GM18517 (cell line): ENCODE results near the gene CSGALNACT2.

ENCODE experiments used
- ATAC-seq: cut with Tn5 transposase; IDR thresholded peaks from one replicate; pipeline ENCODE4 v1.9.1; 2021; ENCODE audit warnings: mild to moderate bottlenecking, moderate library complexity; ENCODE audit not compliant: unreplicated experiment

CSGALNACT2 gene

DNA sequence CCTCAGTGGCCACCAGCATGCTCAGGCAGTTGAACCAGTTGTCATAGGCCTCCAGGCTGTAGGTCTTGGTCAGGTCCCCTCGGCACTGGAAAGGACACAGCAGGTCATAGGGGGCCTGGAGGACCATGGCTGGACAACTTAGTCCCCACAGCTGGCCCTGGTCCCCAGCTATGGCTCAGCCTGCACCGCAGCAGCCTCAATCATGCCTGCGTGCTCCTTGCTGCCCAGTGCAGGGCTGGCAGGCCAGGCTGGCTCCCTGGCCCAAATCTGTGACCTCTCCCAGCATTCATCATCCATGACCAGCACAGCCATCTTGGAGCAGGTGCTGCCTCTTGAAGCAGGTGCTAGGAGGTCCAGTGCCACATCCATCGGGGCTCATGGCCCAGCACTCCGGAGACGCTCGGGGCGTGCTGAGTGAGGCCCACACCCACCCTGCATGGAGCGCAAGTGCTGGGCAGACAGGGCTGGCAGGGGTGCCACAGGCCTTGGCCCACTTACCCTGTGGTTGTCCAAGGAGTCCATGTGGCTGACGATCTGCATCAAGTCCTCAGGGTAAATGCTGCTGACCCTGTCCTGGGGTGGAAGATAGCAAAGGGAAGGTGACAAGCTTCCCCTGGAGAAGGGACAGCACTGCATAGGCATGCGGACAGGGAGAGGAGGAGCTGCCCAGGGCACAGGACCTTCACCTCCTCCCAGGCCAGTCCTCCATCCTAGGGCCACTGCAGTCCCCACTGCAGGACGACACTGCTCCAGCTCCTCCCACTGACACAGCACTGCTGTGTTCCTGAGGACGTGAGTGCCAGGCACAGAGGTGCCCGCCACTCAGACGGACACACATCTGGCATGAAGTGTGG, 61.7 kb downstream of the CSGALNACT2 start:
- ATAC-seq = no peak

DNA sequence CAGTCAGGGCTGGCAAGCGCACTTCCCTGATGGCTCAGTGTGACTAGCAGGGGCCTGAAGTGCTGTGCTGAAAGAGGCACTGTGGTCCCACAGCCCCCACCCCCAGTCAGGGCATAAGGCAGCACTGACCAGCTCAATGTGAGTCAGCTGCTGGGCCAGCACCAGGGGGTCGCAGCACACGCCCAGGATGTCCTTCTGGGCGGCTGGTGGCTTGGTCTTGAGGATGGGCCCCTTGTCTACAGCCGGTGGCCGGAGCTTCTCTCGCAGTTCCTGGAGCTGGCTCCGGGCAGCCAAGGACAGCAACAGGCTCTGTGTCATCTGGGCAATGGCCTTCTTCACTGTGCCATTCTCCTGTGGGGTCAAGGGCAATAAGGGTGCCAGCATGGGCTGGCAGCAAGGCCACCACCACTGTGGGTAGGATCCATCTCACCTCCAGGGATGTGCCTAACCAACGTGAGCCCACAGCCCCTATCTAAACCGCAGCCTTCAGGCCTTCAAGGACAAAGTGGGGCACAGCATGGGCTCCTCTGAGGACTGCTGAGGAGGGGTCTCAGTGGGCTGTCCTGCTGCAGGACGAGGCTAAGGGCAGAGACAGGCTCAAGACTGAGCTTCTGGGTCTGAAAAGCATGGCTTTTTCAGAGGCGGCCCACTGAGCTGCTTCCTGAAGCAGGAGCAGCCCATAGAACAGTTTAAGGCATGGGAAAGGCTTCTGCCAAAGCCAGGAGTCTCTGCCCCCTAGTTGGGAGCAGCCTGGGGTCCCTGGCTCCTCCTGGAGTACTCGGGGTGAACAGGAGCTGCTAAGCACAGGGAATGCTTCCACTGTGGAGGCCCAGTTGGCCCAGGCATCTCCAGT, 62.5 kb downstream of the CSGALNACT2 start:
- no peak for ATAC-seq

DNA sequence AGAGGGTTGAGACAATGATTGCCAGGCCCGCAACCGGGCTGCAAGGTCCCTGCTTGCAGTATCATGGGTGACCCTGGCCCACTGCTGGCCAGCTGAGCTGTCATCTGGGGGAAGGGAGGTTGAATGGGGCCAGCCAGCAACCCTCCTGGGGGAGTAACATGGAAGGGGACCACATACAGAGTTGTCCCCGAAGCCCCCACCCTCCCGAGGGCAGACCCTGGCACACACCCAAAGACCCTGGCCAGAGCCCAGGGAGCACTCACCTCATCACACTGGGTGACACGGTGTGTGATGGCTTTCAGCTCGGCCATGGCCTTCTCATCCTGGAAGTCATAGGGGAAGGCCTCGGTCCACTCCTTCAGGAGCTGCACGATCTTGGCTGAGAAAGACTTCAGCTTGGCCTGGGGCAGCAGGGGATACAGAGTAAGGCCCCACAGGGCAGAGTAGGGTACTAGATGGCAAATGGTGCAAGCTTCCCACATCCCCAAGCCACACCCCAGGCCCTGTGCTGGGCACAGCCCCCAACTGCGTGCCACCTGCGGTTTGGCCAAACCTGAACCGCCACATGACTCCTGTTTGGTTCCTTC, 63.4 kb downstream of the CSGALNACT2 start:
- ATAC-seq = no peak

GRCh38 chr10:43202224-43202656, 64.0 kb downstream of the CSGALNACT2 start:
- peak; percentile 59 for ATAC-seq

DNA sequence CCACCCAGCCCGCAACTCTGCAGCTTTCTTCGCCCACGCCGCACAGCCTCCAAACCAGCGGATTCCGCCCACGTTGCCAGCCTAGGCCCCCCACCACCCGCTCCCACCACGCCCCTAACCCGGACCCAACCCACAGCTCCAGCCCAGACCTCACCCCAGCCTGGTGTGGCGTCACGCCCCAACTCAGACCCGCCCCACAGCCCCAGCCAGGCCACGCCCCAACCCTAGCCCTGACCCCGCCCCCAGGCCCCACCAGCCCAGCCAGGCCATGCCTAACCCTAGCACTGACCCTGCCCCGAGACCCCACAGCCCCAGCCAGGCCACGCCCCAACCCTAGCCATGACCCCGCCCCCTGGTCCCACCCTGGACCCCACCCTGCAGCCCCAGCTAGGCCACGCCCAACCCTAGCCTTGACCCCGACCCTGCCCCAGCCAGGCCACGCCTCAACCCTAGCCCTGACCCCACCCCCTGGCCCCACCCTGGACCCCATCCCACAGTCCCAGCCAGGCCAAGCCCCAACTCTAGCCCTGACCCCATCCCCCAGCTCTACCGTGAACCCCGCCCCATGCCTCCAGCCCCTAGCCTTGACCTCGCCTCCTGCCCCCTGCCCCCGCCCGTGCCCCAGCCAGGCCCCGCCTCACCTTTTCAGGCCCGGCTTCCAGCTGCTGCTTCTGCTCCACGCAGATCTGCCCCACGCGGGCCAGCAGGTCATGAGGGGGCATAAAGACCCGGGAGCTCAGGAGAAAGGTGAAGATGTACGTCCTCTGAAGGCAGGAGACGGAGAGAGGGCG, 64.6 kb downstream of the CSGALNACT2 start:
- no peak for ATAC-seq

DNA sequence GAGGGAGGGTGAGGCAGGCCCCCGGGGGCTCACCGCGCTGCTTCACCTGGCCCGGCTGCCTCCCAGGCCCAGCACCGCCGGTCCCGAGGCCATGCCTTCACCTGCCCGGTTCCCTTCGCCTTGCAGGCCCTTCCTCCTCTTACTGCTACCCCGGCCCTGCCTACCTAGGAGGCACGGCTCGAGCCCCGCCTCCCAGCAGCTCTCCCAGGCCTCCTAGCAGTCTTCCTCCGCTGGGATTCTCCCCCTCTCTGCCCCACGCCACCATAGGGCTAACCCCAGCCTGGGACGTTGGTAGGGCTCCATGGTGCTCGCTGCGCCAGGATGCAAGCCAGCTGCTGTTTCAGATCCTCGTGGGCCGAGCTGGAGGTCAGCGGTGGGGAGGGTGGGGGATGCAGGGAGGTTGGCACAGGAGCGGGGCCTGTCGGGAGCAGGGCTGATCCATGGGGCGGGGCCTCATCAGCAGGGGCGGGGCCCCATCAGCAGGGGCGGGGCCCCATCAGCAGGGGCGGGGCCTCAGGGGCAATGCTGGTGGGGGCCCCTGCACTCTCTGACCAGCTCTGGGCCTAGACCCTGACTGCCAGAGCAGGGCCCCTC, 65.3 kb downstream of the CSGALNACT2 start:
- no peak for ATAC-seq

DNA sequence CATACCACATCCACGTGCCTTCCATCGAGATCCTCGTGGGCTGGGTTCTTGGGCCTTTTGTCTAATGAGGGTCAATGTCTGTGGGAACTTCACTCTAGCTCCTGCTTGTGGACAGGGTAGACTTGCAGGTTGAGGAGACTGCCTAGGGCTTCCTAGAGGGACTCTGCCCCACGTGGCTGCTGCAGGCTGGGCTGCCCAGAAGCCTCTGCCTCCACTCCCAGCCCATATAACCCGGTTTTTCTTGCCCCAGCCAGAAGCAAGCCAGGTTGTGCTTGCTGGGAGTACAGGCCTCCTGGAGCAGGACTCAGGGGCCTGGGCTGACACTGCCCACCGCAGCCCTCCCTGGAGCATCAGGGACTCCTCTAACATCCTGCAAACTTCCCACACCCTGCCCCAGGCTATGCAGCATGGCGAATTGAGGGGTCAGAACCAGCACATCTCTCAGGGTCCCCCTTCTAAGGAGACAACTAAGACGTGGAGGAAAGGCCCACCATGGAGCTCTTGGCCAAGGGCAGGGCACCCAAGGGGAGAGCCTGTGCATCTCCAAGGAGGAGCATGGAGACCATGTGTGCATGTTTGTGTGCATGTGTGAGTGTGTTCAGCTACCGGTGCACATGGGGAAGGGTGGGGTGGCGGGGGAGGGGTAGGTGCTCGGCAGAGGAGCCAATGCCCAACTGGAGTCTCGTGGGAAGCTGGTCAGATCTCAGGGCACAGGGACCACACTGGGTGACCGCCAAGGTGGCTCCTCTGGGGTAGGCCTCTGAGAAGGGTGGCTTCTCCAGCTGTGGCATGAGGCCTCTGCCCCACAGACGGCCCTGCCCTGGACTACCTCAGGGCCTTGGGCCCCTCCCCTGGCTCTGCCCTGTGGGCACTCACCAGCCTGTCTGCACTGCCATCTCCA, 66.0 kb downstream of the CSGALNACT2 start:
- ATAC-seq = no peak

GRCh38 chr10:43204943-43205671, 66.9 kb downstream of the CSGALNACT2 start:
- peak; percentile 64 for ATAC-seq

DNA sequence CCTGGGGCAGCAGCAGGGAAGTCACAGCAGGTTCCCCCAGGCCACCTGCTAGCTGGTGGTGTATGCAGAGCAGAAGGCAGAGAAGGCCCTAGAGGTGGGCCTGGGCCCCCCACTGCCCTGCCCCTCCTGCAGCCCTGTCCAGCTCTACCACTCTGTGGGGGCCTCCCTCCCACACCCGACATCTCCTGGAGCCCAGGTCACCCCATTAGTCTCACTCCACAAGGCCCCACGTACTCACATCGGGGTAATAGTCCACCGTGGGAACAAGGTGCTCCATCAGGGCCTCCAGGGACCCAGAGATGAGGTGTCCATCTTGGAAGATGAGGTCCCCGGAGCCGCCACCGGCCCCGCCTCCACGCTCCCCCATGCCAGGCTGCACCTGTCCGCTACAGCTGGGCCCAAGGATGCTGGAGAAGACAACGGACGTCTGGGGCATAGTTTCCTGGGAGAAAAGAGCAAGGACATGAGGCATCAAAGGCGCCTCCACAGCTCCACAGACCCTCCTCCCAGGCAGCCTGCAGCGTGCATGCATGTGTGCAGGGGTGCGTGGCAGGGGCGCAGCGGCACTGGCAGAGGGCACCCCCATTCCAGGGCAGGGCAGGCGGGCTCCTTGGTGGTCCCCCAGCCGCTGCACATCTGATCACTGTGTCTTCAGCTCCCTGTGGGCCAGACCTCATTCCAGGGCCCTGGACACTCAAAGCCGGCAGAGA, 67.6 kb downstream of the CSGALNACT2 start:
- ATAC-seq = no peak

GRCh38 chr10:43206391-43207235, 68.4 kb downstream of the CSGALNACT2 start:
- no peak for ATAC-seq

GRCh38 chr10:43208147-43209073, 70.2 kb downstream of the CSGALNACT2 start:
- no peak for ATAC-seq

GRCh38 chr10:43209074-43209455, 70.8 kb downstream of the CSGALNACT2 start:
- ATAC-seq = no peak

DNA sequence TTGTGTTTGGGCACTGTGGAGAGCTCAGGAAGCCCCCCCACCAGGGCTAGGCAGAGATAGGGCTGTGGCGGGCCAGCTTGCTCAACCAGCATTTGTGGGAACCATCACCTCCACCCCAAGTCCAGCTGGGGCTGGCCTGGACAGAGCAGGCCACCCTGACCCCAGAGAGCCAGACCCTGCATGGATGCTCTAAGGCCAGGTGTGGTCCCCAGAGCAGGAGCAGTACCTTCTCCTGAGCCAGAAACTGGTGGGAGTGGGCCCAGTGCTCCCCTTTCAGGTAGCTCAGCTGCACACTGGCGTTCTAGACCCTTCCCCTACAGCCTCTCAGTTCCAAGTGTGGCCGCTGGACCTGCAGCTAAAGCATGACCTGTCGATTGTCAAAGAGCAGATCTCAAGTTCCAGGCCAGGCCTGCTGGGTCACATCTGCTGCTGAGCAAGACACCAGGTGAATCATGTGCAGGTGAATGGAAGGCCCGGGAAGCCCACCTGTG, 71.5 kb downstream of the CSGALNACT2 start:
- ATAC-seq = no peak

GRCh38 chr10:43210556-43210955, 72.3 kb downstream of the CSGALNACT2 start:
- ATAC-seq = no peak

- ATAC-seq = no peak
These were observed 72.8 kb downstream of the CSGALNACT2 start for GRCh38 chr10:43211030-43211429.
